Measurements from ENCODE around the gene MAN1A1.
"Not testable (repeated sequence)": the region's sequence is repeated elsewhere in the genome, so short reads cannot be mapped to it uniquely, and the experiment has no call there.

MAN1A1 gene

DNA sequence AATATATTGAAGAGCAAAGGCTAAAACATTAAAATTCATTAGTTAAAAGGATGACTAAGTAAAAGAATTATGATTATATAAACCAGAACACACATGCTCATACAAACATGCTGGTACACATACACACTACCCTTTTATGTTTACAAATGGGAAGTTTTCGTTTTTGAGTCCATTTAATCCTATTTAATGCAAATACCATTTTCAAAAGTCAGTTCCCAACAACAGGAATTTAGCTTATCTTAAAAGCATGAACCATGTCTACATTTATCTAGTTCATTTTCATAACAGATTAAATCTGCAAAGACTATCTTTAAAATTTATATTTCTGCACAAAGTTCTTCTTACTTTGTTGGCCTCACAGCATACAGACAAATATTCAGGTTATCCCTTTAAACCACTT lies 42.5 kb downstream of the MAN1A1 start:
- no peak overlapping the region for H3K4me3 ChIP-seq (ENCODE audit: low read depth, low read length)

- H3K4me3 ChIP-seq (ENCODE audit: low read depth, low read length), result no peak overlapping the region
Measured at GRCh38 chr6:119306396-119306968, 43.1 kb downstream of the MAN1A1 start.

DNA sequence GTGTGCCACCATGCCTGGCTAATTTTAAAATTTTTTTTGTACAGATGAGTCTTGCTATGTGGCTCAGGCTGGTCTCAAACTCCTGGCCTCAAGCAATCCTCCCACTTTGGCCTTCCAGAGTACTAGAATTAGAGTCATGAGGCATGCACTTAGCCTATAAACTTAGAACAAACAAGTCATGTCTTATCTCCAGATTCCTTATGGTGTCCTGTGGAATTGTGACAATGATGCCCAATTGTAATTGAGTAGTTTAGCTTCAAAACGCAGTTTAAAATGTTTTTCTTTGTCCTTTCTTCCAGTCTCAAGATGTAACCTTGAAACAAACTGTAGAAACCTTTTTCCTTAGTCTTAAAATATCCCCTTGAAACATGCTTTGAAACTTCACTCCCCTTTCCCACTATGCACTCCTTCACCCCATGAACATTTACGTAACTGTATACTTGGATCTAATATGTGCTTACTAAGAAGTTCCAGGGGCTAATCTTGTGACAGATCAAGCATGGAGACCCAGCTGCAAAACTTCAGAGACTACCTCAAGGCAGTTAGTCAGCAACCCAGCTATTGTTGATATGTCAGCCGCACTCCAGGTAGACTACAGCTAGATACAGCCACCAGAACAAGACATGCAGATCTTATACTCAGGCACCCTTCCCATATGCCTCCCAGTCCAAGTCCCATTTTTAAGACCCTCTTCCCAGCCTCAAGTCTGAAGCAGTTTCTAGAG lies 46.2 kb downstream of the MAN1A1 start:
- H3K4me3 ChIP-seq (ENCODE audit: low read depth, low read length), result no peak overlapping the region

- no peak overlapping the region for H3K4me3 ChIP-seq (ENCODE audit: low read depth, low read length)
Measured at GRCh38 chr6:119301429-119301828, 48.1 kb downstream of the MAN1A1 start.

GRCh38 chr6:119299694-119300093 lies 49.9 kb downstream of the MAN1A1 start:
- no peak overlapping the region for H3K4me3 ChIP-seq (ENCODE audit: low read depth, low read length)

DNA sequence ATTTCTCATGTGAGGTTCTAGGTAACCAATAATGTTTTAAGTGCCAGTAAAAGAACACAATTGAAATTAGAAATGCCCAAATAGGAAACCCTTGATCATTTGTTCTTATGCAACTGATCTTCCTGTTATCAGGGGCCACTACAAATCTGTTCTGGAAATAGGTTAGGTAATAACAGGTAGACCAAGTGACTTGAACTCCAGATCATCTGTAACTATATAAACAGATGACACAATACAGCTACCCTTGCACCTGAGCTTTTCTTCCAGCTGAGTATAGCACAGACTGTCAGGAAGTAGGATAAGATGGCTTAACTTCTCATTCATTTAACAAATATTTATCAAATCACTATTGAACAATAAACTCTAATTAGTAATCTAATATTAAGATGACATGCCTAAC lies 52.5 kb downstream of the MAN1A1 start:
- no peak overlapping the region for H3K4me3 ChIP-seq (ENCODE audit: low read depth, low read length)

DNA sequence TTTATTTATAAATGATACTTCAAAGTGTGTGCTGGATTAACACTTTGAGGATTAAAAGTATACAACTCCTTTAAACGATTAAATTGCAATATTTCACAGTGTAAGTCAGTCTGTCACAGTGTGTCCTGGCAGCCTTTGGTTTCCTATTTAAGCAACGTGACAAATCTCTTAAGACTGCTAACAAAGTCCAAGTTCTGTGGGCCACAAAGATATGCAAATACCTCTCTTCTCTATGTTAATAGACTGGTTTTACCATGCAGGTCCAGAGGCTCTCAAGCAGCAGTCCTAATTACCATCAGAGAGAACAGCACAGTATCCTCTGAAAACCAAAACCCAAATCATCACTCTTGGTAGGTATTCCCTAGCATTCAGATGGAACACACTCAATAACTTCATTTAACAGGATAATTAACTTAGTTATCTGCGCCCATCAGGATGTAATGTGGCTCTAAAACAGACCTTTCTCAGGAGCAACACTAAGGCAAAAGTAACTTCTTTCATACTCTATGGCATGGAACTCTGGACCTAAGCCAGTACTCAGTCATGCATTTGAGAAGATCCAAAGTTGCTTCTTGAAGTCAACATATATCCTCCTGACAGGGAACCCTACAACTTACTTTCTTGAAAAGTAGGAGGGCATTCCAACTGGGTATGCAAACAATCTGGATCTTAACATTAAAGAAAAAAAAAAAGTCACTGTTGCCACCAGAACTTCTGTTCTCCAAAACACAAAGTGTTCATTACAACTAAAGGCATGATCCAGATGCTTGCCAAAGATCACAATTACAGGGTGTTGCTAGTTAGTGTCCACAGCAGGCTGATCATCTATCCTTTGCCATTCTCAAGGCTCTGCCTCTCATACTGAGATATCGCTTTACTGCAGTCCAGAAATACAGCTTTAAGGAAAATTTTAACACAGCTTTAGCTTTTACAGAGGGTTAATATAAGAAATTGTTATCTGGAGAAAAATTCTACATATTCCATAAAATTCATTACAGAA lies 53.2 kb downstream of the MAN1A1 start:
- no peak overlapping the region for H3K4me3 ChIP-seq (ENCODE audit: low read depth, low read length)

DNA sequence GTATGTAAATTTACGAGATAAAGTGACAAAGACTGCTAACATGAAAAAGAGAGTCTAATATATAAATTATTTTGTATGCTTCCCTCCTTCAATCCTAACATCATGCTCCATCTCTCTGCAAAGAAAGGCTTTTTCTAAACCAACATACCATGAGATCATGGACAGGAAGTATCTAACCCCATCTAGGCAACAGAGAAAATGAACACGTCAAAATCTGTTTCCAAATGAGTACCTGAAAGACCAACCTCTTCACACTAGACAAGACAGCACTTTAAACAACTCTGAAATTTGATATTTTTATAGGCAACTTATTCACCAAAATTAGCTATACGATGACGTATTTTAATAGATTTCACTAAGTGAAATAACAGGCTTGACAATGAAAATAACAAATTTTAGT lies 54.6 kb downstream of the MAN1A1 start:
- no peak overlapping the region for H3K4me3 ChIP-seq (ENCODE audit: low read depth, low read length)

DNA sequence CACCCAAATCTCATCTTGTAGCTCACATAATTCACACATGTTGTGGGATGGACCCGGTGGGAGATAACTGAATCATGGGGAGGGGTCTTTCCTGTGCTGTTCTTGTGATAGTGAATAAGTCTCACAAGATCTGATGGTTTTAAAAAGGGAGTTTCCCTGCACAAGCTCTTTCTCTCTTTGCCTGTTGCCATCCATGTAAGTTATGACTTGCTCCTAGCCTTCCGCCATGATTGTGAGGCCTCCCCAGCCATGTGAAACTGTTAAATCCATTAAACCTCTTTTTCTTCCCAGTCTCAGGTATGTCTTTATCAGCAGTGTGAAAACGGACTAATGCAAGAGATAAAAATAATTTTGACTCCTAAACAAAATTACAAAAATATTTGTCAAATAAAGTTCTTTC lies 58.5 kb downstream of the MAN1A1 start:
- not testable (repeated sequence) for H3K4me3 ChIP-seq (ENCODE audit: low read depth, low read length)

- H3K4me3 ChIP-seq (ENCODE audit: low read depth, low read length), result no peak overlapping the region
Measured at GRCh38 chr6:119290306-119290705, 59.3 kb downstream of the MAN1A1 start.

DNA sequence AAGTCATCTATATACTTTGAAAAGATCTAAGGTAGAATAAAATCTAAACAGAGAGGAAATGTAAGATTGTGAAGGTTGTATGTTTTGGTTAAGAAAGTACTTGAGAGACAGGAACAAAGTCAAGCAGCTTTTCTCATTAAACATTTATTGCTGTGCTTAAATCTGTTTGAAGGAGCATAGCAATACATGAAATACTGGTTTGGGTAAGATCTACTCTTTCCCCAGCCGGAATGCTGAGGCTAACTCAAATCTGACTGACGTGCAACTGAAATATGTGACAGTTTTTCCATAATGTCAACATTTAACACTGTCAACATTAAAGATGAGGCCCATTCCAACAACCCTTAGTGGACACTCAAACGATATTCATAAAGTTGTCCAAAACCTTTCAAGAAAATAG lies 59.9 kb downstream of the MAN1A1 start:
- H3K4me3 ChIP-seq (ENCODE audit: low read depth, low read length), result no peak overlapping the region

GRCh38 chr6:119285908-119286625 lies 63.5 kb downstream of the MAN1A1 start:
- H3K4me3 ChIP-seq (ENCODE audit: low read depth, low read length), result no peak overlapping the region

DNA sequence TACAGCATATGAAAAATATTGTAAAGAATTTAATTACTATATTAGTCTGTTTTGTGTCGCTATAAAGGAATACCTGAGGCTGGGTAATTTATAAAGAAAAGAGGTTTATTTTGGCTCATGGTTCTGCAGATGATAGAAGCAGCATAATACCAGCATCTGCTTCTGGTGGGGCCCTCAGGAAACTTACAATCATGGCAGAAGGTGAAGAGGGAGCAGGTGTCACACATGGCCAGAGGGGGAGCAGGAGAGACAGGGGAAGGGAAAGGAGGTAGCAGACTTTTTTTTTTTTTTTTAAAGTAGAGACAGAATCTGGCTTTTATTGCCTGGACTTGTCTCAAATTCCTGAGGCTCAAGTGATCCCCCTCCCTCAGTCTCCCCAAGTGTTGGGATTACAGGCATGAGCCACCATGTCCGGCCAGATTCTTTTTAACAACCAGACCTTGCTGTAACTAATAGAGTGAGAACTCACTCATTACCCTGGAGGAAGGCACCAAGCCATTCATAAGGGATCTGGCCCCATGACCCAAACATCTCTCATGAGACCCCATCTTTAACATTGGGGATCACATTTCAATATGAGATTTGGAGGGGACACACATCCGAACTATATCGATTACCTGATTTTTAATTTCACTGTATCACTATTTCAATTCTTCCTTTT lies 64.6 kb downstream of the MAN1A1 start:
- no peak overlapping the region for H3K4me3 ChIP-seq (ENCODE audit: low read depth, low read length)

DNA sequence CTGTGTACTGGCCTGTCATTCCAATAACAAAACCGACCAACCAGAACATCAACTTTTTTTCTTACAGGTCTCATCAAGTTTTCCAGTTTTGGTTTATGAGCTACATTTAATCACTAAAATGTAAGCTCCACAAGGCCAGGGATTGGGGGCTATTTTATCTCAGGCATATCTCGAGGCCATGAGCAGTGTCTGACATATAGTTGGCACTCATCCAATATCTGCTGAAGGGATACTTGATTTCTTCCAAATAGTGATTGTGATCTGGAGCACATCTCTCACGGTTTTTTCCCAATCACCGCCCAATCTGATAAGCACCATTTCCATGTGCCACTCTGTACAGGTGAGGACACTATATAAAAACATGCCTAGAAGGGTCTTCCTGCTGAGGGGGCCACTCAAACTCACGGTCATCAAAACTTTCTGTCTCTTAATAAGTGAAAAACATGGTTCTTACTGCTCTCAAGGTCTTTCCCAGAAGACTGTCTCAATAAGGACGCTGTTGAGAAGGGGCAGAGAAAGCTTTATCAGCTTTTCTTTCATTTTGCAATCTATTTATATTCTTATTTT lies 65.5 kb downstream of the MAN1A1 start:
- no peak overlapping the region for H3K4me3 ChIP-seq (ENCODE audit: low read depth, low read length)

GRCh38 chr6:119283214-119283613 lies 66.3 kb downstream of the MAN1A1 start:
- H3K4me3 ChIP-seq (ENCODE audit: low read depth, low read length), result no peak overlapping the region

DNA sequence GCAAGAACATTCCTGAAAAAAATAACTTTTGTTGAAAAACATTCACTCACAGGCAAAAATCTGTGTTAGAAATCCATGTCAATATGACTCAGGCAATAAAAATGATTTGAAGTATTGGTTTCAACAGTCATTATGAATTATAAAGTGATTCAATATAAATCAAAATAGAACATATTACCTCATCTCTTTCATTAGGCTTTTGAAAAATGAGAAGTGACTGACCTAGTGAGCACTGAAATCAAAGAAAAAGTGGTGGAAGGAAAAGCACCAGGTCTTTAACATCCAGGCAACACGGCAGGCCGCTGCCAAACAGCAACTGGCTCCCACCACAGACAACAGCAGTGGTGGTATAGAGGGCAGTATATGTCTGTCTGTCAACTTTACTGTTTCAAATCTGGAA lies 68.9 kb downstream of the MAN1A1 start:
- H3K4me3 ChIP-seq (ENCODE audit: low read depth, low read length), result no peak overlapping the region

DNA sequence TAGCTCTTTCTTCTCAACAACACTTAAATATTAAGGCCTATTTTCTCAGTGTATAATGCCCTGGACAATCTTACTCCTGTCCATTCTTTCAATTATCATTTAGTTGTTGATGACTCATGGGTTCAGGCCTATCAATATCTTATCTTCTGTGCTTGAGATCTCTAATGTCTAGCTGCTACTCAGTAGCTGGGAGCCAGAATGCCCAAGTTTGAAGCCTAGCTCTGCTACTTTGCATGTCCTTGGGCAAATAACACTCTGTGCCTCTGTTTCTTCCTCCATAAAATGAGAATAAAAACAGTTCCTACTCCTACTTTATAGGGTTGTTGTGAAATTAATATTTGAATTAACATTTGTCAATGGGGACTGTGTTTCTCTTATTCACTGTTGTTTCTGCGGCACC lies 69.5 kb downstream of the MAN1A1 start:
- H3K4me3 ChIP-seq (ENCODE audit: low read depth, low read length), result no peak overlapping the region

GRCh38 chr6:119278625-119279024 lies 70.9 kb downstream of the MAN1A1 start:
- no peak overlapping the region for H3K4me3 ChIP-seq (ENCODE audit: low read depth, low read length)

- H3K4me3 ChIP-seq (ENCODE audit: low read depth, low read length), result no peak overlapping the region
Measured at GRCh38 chr6:119277052-119277451, 72.5 kb downstream of the MAN1A1 start.

- H3K4me3 ChIP-seq (ENCODE audit: low read depth, low read length), result no peak overlapping the region
Measured at GRCh38 chr6:119276211-119276610, 73.3 kb downstream of the MAN1A1 start.
